Ovary (tissue), 9 donors: Measurements from ENCODE around the gene TBCEL. TPM values are rescaled to one million over a fixed set of nuclear protein-coding genes. Genes with fewer than 3 reads are reported as not detected.

Experiments
- DNase-seq, 5 donors: peaks; one replicate each; pipeline ENCODE4 v3.0.0-alpha.2; 2019 to 2020
- H3K27ac ChIP-seq, 2 donors: fragments of 200-600 bp; one replicate each; pipeline versions ENCODE4 v1.5.1 to v1.8.0; 2019 to 2022
- H3K27me3 ChIP-seq: fragments of 200-600 bp; one replicate; pipeline ENCODE4 v1.8.0; 2022
- H3K36me3 ChIP-seq: fragments of 200-600 bp; sonication (generic); one replicate; pipeline ENCODE4 v1.5.1; 2019
- H3K4me1 ChIP-seq: one replicate; pipeline ENCODE4 v1.8.1; 2013; ENCODE audit warnings: mild to moderate bottlenecking, moderate library complexity; ENCODE audit not compliant: insufficient read depth
- H3K4me3 ChIP-seq: fragments of 200-600 bp; sonication (generic); one replicate; pipeline ENCODE4 v1.5.1; 2017
- H3K9me3 ChIP-seq, 2 donors: fragments of 200-600 bp in 1 of 2; sonication (generic) in 1 of 2; one replicate each; pipeline versions ENCODE4 v1.5.1 to v1.8.1; 2013 to 2019; ENCODE audit warnings: mild to moderate bottlenecking in 1 of 2, moderate library complexity in 1 of 2
- CTCF ChIP-seq, 3 donors: fragments of 450-650 bp in 2 of 3; fragments of 200-600 bp in 1 of 3; IDR thresholded peaks; one replicate each; pipeline versions ENCODE4 v1.5.1 to v1.8.0; 2016 to 2022; ENCODE audit warnings: antibody characterized with exemption in 3 of 3, mild to moderate bottlenecking in 1 of 3
- EP300 ChIP-seq: sonication (generic); formaldehyde crosslinking; IDR thresholded peaks from one replicate; pipeline ENCODE4 v1.6.1; 2017; ENCODE audit warnings: antibody characterized with exemption
- POLR2A ChIP-seq: fragments of 450-650 bp; IDR thresholded peaks from one replicate; pipeline ENCODE4 v1.6.1; 2017; ENCODE audit warnings: antibody characterized with exemption, mild to moderate bottlenecking, moderate library complexity
- WGBS, 3 donors: extraction: QIAGEN DNeasy Blood & Tissue Kit in 1 of 3; methylation state at CpG; one replicate each; pipeline versions ENCODE4 v1.1.5 to v1.1.7; 2013 to 2017; 5-methylcytosine and 5-hydroxymethylcytosine counted together
- intact Hi-C, 4 donors: fragments of 100-400 bp; cut with DNase I; formaldehyde crosslinking; loops; one replicate each; pipeline versions ENCODE4 v1.11.0 to v1.15.1; 2022 to 2023
- polyA plus RNA-seq, 2 donors: library from polyadenylated mRNA; stranded (reverse); fragments of 200-250 nt in 1 of 2; fragments of 350-450 nt in 1 of 2; fragmentation: Illumina TruSeq in 1 of 2; extraction: RNeasy Lipid Tissue Mini Kit (QIAGEN cat#74804) in 1 of 2; gene quantifications; one replicate each; pipeline ENCODE4 v1.2.3, GENCODE V29; 2013 to 2014
- total RNA-seq, 7 donors: library from RNA; depleted of rRNA in 2 of 7; stranded (reverse); fragments of >200 nt in 2 of 7; fragmentation: NEBNext Ultra II Directional in 3 of 7; extraction: Animal tissue kit (Norgen Biotek cat#: 25700) in 3 of 7; gene quantifications; one replicate each; pipeline versions ENCODE4 v1.1.0 to v1.2.4, GENCODE V29; 2016 to 2023
- donor health status: DM: no; HTN: no; CAD: no; lungs with moderate emphysema.
- donor health status: DM: no; HTN: no; CAD: no.
- donor health status: Bipolar disorder and iron deficiency.
- donor health status: DM: yes; HTN: yes; CAD: no.
- donor health status: DM: no; HTN: no; CAD: no.
- donor health status: DM: yes; HTN: yes; CAD: no.

TBCEL gene
- total and polyA plus RNA-seq, 9 donors: 9.1 to 79.3 (median 45.8) TPM

GRCh38 chr11:121067962-121068647 lies 44.2 kb downstream of the TBCEL start:
- no peak for DNase-seq
- H3K27ac ChIP-seq: no peak overlapping the region
- intact Hi-C loops: no loop called here
- 36 to 55% (median 46%) methylated on average over 6 of the region's 6 CpGs for WGBS, 3 donors
- TF ChIP-seq CTCF (IDR thresholded peaks at IDR 0.05): no peak
- TF ChIP-seq EP300: no peak
- TF ChIP-seq POLR2A: no peak
- H3K9me3 ChIP-seq: no peaks in the 10 kb centered on the region
- no peaks in the 10 kb centered on the region for H3K36me3 ChIP-seq
- H3K4me1 ChIP-seq: peaks cover 5% of the 10 kb centered on the region
- H3K27me3 ChIP-seq: no peaks in the 10 kb centered on the region
- H3K4me3 ChIP-seq: no peak overlapping the region

- DNase-seq: no peak
- Histone ChIP-seq H3K9me3 (no peaks in the 10 kb centered on the region), H3K4me3 (no peak overlapping the region), H3K27ac (no peak overlapping the region), H3K4me1 (peaks cover 5% of the 10 kb centered on the region), H3K36me3 (no peaks in the 10 kb centered on the region), H3K27me3 (no peaks in the 10 kb centered on the region)
- 91 to 93% (median 93%) methylated on average over 6 of the region's 6 CpGs for WGBS, 3 donors
- intact Hi-C loops: no loop called here
- no peak for TF ChIP-seq EP300
- no peak for TF ChIP-seq CTCF (IDR thresholded peaks at IDR 0.05)
- TF ChIP-seq POLR2A: no peak
These were observed 44.9 kb downstream of the TBCEL start for GRCh38 chr11:121068787-121069186.

GRCh38 chr11:121070951-121071845 lies 47.3 kb downstream of the TBCEL start:
- H3K36me3 ChIP-seq: no peaks in the 10 kb centered on the region
- peak overlapping the region in 1 of 2 donors; percentile 61 for H3K27ac ChIP-seq
- intact Hi-C loops: no loop called here
- H3K4me1 ChIP-seq: peaks cover 5% of the 10 kb centered on the region
- DNase-seq: no peak
- WGBS, 3 donors: 37 to 55% (median 48%) methylated on average over 2 of the region's 2 CpGs
- H3K27me3 ChIP-seq: no peaks in the 10 kb centered on the region
- H3K9me3 ChIP-seq: no peaks in the 10 kb centered on the region
- TF ChIP-seq POLR2A (no peak), EP300 (no peak), CTCF (IDR thresholded peaks at IDR 0.05) (no peak)
- H3K4me3 ChIP-seq: no peak overlapping the region

- intact Hi-C loops: no loop called here
- TF ChIP-seq CTCF (IDR thresholded peaks at IDR 0.05) (no peak), EP300 (no peak), POLR2A (no peak)
- peaks cover 5% of the 10 kb centered on the region for H3K4me1 ChIP-seq
- no peaks in the 10 kb centered on the region for H3K36me3 ChIP-seq
- no peak for DNase-seq
- no peaks in the 10 kb centered on the region for H3K27me3 ChIP-seq
- no peak overlapping the region for H3K4me3 ChIP-seq
- H3K27ac ChIP-seq: peak overlapping the region in 1 of 2 donors; percentile 61
- H3K9me3 ChIP-seq: no peaks in the 10 kb centered on the region
- WGBS, 3 donors: 11 to 13% (median 11%) methylated on average over 5 of the region's 5 CpGs
These were observed 48.0 kb downstream of the TBCEL start for GRCh38 chr11:121071846-121072450.
